Measurements from ENCODE around the gene USP54.

The USP54 gene

DNA sequence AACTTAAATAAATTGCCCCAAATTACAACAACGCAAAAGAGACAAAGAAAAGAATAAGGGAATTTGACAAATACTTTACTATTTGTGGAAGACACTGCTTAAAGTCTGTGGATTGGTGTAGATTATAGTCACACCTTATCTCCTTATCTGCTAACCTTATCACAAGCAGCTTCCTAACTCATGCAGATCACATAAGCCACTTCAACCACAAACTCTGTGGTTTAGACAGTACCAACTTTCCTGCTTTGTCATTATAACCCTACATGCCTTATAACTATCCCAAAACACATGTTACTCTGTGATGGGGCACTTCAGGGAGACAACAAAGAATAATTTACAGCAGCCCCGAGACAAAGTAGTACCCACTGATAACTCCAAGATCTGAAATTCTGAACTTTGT lies 53.9 kb downstream of the USP54 start:
- Histone ChIP-seq H3K27ac (ENCODE audit: low read depth, low read length, severe bottlenecking) (no peak overlapping the region), H3K4me3 (ENCODE audit: extremely low read depth, insufficient read depth, low read length, poor library complexity, severe bottlenecking) (no peak overlapping the region), H3K9me3 (ENCODE audit: control insufficient read depth, low read length) (no peaks in the 10 kb centered on the region), H3K36me3 (ENCODE audit: control insufficient read depth, insufficient read depth, low read length) (peaks cover 40% of the 10 kb centered on the region), H3K4me1 (ENCODE audit: control insufficient read depth, insufficient read depth, low read length, poor library complexity, severe bottlenecking) (no peaks in the 10 kb centered on the region)
- WGBS, 2 experiments (ENCODE audit: insufficient coverage in 2 of 2) = 80 to 100% methylated on average over 1 of the region's 2 CpGs

DNA sequence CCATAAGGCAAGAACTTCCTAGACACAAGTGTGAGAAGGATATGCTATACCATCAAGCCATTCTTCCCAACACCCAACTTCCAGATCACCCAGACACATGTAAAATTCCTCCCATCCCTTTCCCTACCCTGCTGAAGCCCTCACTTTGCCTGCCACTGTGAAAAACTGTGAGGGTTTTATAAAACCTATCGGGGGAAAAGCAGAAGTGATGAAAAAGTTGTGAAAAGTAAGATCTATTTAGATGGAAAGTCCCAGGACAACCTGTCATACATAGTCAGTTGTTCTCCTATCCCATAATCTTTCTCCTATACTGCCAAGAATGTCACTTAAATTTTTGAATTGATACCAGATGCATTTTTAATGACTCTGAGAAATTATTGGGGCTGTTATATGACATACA lies 56.3 kb downstream of the USP54 start:
- no peak overlapping the region for H3K27ac ChIP-seq (ENCODE audit: low read depth, low read length, severe bottlenecking)
- no peaks in the 10 kb centered on the region for H3K9me3 ChIP-seq (ENCODE audit: control insufficient read depth, low read length)
- no CpG with 5 or more reads among the region's 1 CpG for WGBS, 2 experiments (ENCODE audit: insufficient coverage in 2 of 2)
- H3K4me1 ChIP-seq (ENCODE audit: control insufficient read depth, insufficient read depth, low read length, poor library complexity, severe bottlenecking) = no peaks in the 10 kb centered on the region
- peaks cover 41% of the 10 kb centered on the region for H3K36me3 ChIP-seq (ENCODE audit: control insufficient read depth, insufficient read depth, low read length)
- no peak overlapping the region for H3K4me3 ChIP-seq (ENCODE audit: extremely low read depth, insufficient read depth, low read length, poor library complexity, severe bottlenecking)

DNA sequence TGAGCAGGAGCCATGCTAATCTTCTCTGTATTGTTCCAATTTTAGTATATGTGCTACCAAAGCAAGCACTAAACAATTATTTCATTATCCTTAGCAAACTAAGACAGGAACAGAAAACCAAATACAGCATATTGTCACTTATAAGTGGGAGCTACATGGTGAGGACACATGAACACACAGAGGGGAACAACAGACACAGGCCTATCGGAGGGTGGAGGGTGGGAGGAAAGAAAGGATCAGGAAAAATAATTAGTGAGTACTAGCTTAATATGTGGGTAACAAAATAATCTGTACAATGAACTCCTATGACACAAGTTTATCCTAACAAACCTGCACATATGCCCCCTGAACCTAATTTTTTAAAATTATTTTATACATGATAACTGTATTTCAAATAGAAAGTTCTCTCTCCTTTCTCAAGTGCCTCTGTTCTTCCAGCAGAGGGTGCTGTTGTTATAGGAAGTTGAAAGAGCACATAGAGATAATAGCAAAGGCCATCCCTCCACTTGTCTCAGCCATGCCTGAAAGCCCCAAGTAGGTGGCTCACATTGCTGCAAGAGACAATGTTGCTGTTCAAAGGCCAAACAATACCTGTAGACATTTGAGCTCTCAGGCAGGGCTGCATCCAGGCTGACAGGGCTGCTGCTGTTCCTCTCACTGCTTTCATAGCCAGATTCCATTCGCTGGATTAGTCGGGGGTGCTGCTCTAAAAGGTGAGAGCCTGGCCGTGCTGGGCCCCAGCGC lies 61.9 kb downstream of the USP54 start:
- Histone ChIP-seq H3K27ac (ENCODE audit: low read depth, low read length, severe bottlenecking) (no peak overlapping the region), H3K4me1 (ENCODE audit: control insufficient read depth, insufficient read depth, low read length, poor library complexity, severe bottlenecking) (no peaks in the 10 kb centered on the region), H3K9me3 (ENCODE audit: control insufficient read depth, low read length) (no peaks in the 10 kb centered on the region), H3K4me3 (ENCODE audit: extremely low read depth, insufficient read depth, low read length, poor library complexity, severe bottlenecking) (no peak overlapping the region), H3K36me3 (ENCODE audit: control insufficient read depth, insufficient read depth, low read length) (peaks cover 37% of the 10 kb centered on the region)
- WGBS, 2 experiments (ENCODE audit: insufficient coverage in 2 of 2) = 93 to 100% methylated on average over 2 to 4 of the region's 5 CpGs

DNA sequence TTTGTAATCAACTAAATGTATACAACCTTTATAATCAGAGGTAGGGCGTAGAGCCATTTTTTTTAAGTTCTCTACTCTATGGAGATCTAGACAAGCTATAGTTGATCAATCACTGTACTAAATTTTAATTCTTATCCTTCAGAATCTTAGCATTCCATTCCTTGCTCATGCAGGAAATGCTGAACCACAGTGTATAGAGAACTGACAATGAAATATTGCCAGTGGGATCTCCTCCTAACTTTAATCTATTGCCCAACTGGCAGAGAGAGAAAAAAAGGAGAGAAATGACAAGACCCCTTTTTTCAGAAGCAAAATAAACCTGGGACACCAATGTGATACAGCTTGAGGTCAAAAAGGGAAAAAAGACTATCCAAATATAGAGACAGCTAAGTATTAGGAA lies 68.9 kb downstream of the USP54 start:
- Histone ChIP-seq H3K27ac (ENCODE audit: low read depth, low read length, severe bottlenecking) (no peak overlapping the region), H3K4me1 (ENCODE audit: control insufficient read depth, insufficient read depth, low read length, poor library complexity, severe bottlenecking) (peaks cover 7% of the 10 kb centered on the region), H3K4me3 (ENCODE audit: extremely low read depth, insufficient read depth, low read length, poor library complexity, severe bottlenecking) (no peak overlapping the region), H3K36me3 (ENCODE audit: control insufficient read depth, insufficient read depth, low read length) (peaks cover 66% of the 10 kb centered on the region), H3K9me3 (ENCODE audit: control insufficient read depth, low read length) (no peaks in the 10 kb centered on the region)
- WGBS, 2 experiments (ENCODE audit: insufficient coverage in 2 of 2) = no CpG with 5 or more reads among the region's 1 CpG

DNA sequence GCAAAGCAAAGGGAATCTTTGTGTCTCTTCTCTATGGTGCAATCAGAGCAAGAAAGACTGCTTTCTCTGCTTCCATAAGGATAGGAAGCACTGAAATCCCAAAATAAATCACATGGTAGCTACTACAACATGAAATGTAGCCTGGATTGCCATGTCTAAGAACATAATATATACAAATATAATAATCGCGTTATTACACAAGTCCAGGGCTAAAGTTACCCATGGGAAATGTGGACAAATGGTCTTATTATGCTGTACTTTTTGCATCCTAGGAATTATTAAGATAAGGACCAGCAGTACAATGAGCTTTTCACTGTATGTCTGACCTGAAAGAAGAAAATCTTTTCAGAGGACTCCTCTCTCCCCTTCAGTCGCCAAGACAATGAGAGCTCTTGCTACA lies 71.8 kb downstream of the USP54 start:
- Histone ChIP-seq H3K4me3 (ENCODE audit: extremely low read depth, insufficient read depth, low read length, poor library complexity, severe bottlenecking) (no peak overlapping the region), H3K9me3 (ENCODE audit: control insufficient read depth, low read length) (no peaks in the 10 kb centered on the region), H3K4me1 (ENCODE audit: control insufficient read depth, insufficient read depth, low read length, poor library complexity, severe bottlenecking) (peaks cover 7% of the 10 kb centered on the region), H3K36me3 (ENCODE audit: control insufficient read depth, insufficient read depth, low read length) (peaks cover 64% of the 10 kb centered on the region), H3K27ac (ENCODE audit: low read depth, low read length, severe bottlenecking) (no peak overlapping the region)
- WGBS, 2 experiments (ENCODE audit: insufficient coverage in 2 of 2) = 100% methylated on average over 1 of the region's 3 CpGs; no CpG with 5 or more reads in 1 of the 2 experiments

DNA sequence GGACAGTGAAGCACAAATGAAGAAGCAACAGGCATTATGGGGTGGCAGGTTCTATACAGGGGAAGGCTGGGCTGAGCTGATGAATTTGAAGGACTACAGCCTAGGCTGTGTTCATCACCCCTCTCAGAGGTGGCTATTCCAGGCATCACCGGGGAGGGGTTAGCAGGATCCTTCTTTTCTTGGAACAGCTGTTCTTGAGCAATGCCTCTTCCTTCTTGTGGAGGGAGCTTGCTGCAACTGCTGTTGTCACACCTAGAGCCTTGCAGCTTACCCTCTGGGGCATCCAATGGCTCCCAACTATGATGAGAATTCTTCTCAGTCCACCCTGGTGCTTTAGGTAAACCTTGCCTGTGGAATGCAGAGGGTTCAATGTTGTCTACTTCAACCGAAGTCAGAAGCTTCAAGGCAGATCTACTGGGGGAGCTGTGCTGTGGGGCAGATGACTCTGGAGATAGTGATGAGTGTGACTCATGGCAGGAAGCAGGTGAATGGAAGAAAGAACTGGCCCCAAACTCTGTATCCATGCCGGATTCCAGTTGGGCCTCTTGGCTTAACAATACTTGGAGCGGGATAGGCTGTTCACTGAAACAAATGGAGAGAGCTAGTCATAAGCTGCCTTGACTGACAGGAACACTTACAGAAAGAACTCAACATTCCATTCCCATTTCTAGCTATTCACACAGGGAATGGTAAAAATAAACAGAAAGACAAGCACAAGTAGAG lies 73.8 kb downstream of the USP54 start:
- Histone ChIP-seq H3K36me3 (ENCODE audit: control insufficient read depth, insufficient read depth, low read length) (peaks cover 61% of the 10 kb centered on the region), H3K9me3 (ENCODE audit: control insufficient read depth, low read length) (no peaks in the 10 kb centered on the region)
- WGBS, 2 experiments (ENCODE audit: insufficient coverage in 2 of 2) = 89 to 93% methylated on average over 2 to 4 of the region's 4 CpGs

DNA sequence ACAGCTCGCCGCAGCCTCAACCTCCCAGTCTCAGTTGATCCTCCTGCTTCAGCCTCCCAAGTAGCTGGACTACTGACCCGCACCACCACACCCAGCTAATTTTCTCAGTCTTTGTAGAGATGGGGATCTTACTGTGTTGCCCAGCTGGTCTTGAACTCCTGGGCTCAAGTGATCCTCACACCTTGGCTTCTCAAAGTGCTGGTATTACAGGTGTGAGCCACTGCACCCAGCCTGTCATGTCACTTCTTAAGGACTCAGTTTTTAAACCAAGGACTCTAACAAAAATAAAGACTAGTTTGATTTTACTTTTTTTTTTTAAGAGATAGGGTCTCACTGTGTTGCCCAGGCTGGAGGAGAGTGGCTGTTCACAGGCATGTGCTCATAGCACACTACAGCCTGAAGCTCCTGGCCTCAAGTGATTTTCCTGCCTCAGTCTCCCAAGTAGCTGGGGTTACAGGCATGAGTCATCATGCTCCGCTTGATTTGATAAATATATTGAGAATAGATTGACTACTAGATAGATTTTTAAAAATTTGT lies 78.9 kb downstream of the USP54 start:
- Histone ChIP-seq H3K36me3 (ENCODE audit: control insufficient read depth, insufficient read depth, low read length) (peaks cover 23% of the 10 kb centered on the region), H3K27ac (ENCODE audit: low read depth, low read length, severe bottlenecking) (no peak overlapping the region), H3K4me3 (ENCODE audit: extremely low read depth, insufficient read depth, low read length, poor library complexity, severe bottlenecking) (no peak overlapping the region), H3K9me3 (ENCODE audit: control insufficient read depth, low read length) (no peaks in the 10 kb centered on the region), H3K4me1 (ENCODE audit: control insufficient read depth, insufficient read depth, low read length, poor library complexity, severe bottlenecking) (no peaks in the 10 kb centered on the region)
- WGBS, 2 experiments (ENCODE audit: insufficient coverage in 2 of 2) = 100% methylated on average over 2 to 3 of the region's 4 CpGs

More for the DNA sequence above, 73.8 kb downstream of the USP54 start:
- H3K27ac ChIP-seq (ENCODE audit: low read depth, low read length, severe bottlenecking) = peak overlapping the region; percentile 43
- H3K4me1 ChIP-seq (ENCODE audit: control insufficient read depth, insufficient read depth, low read length, poor library complexity, severe bottlenecking) = peaks cover 7% of the 10 kb centered on the region
- H3K4me3 ChIP-seq (ENCODE audit: extremely low read depth, insufficient read depth, low read length, poor library complexity, severe bottlenecking) = no peak overlapping the region

DNA sequence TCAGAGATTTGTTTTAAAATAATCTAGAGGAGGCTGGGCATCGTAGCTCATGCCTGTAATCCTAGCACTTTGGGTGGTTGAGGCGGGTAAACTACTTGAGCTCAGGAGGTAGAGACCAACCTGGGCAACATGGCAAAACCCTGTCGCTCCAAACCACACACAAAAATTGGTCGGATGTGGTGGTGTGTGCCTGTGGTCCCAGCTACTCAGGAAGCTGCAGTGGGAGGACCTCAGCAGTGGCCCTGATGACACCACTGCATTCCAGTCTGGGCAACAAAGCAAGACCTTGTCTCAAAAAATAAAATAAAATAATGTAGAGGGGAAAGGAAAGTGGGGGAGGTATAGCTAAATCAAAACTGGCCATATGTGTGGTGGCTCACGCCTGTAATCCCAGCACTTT lies 81.4 kb downstream of the USP54 start:
- Histone ChIP-seq H3K9me3 (ENCODE audit: control insufficient read depth, low read length) (no peaks in the 10 kb centered on the region), H3K27ac (ENCODE audit: low read depth, low read length, severe bottlenecking) (no peak overlapping the region), H3K4me1 (ENCODE audit: control insufficient read depth, insufficient read depth, low read length, poor library complexity, severe bottlenecking) (no peaks in the 10 kb centered on the region), H3K4me3 (ENCODE audit: extremely low read depth, insufficient read depth, low read length, poor library complexity, severe bottlenecking) (no peak overlapping the region), H3K36me3 (ENCODE audit: control insufficient read depth, insufficient read depth, low read length) (peaks cover 17% of the 10 kb centered on the region)
- 93 to 100% methylated on average over 3 of the region's 5 CpGs for WGBS, 2 experiments (ENCODE audit: insufficient coverage in 2 of 2)

DNA sequence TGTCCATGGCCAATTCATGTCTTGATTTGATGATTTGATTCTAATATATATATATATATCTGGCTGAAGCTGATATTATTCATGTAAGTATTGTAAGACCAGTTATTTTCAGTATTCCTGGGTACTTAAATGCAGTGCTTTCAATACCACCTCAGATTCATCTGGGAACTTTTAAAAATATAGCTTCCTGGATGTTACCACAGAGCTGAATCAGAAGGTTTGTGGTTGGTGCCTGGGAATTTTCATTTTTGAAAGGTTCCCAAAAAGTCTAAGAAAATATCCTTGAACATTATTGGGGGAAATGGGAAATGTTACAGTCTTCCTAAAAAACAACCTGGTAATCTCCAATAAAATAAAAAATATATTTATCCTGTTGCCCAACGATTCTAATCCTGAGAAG lies 84.7 kb downstream of the USP54 start:
- no CpG with 5 or more reads among the region's 1 CpG for WGBS, 2 experiments (ENCODE audit: insufficient coverage in 2 of 2)
- H3K27ac ChIP-seq (ENCODE audit: low read depth, low read length, severe bottlenecking) = no peak overlapping the region
- H3K4me1 ChIP-seq (ENCODE audit: control insufficient read depth, insufficient read depth, low read length, poor library complexity, severe bottlenecking) = no peaks in the 10 kb centered on the region
- no peaks in the 10 kb centered on the region for H3K9me3 ChIP-seq (ENCODE audit: control insufficient read depth, low read length)
- no peak overlapping the region for H3K4me3 ChIP-seq (ENCODE audit: extremely low read depth, insufficient read depth, low read length, poor library complexity, severe bottlenecking)
- H3K36me3 ChIP-seq (ENCODE audit: control insufficient read depth, insufficient read depth, low read length) = peaks cover 30% of the 10 kb centered on the region

DNA sequence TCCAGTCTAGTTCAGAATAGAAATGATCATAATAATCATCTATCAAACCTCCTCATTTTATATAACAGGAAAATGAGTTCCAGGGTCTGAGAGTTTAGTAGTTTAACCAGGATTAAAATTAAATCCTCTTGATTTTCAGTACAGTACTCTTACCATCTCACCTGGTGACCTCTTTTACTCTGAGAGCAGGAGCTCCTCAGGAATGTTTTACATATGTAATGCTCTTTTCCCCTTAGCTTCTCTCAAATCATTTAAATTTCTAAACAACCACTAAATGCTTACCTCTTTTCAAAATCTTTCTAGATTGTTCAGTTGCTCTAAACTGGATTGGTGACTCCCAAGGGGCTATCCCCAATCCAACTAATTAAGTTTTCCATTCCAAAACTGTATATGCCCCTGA lies 85.1 kb downstream of the USP54 start:
- peaks cover 34% of the 10 kb centered on the region for H3K36me3 ChIP-seq (ENCODE audit: control insufficient read depth, insufficient read depth, low read length)
- H3K4me1 ChIP-seq (ENCODE audit: control insufficient read depth, insufficient read depth, low read length, poor library complexity, severe bottlenecking) = no peaks in the 10 kb centered on the region
- no peak overlapping the region for H3K4me3 ChIP-seq (ENCODE audit: extremely low read depth, insufficient read depth, low read length, poor library complexity, severe bottlenecking)
- H3K27ac ChIP-seq (ENCODE audit: low read depth, low read length, severe bottlenecking) = no peak overlapping the region
- H3K9me3 ChIP-seq (ENCODE audit: control insufficient read depth, low read length) = no peaks in the 10 kb centered on the region

DNA sequence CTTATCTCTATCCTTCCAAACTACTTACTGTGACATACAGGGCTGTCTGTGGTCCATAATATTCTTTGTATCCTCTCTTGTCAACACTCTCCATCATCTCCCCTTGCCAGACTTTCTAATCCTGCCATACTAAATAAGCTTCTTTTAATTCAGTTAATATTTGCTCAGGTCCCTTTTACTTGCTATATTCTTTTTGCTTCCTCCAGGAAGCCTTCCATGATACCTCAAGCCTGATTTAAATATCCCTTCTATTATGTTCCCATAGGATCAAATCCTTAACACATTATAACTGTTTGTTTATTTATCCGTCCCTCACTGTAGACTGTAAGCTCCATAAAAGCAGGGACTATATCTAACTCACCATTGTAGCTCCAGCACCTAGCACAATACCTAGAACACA lies 88.1 kb downstream of the USP54 start:
- peaks cover 55% of the 10 kb centered on the region for H3K36me3 ChIP-seq (ENCODE audit: control insufficient read depth, insufficient read depth, low read length)
- H3K4me1 ChIP-seq (ENCODE audit: control insufficient read depth, insufficient read depth, low read length, poor library complexity, severe bottlenecking) = no peaks in the 10 kb centered on the region
- no peaks in the 10 kb centered on the region for H3K9me3 ChIP-seq (ENCODE audit: control insufficient read depth, low read length)
- WGBS, 2 experiments (ENCODE audit: insufficient coverage in 2 of 2) = no CpG with 5 or more reads among the region's 1 CpG
- H3K4me3 ChIP-seq (ENCODE audit: extremely low read depth, insufficient read depth, low read length, poor library complexity, severe bottlenecking) = no peak overlapping the region
- no peak overlapping the region for H3K27ac ChIP-seq (ENCODE audit: low read depth, low read length, severe bottlenecking)

Measured in mesodermal cell (in vitro differentiated cells).